HepG2 (cell line): Measurements from ENCODE around the gene PRKAR1B. TPM values are rescaled to one million over a fixed set of nuclear protein-coding genes. Genes with fewer than 3 reads are reported as not detected.

Experiments used
- CAMTA2 ChIP-seq: sonication (generic); formaldehyde crosslinking; IDR thresholded peaks from 2 replicates; pipeline ENCODE4 v1.4.0; 2020; ENCODE audit warnings: mild to moderate bottlenecking, missing genetic modification reagents, borderline replicate concordance
- CERS6 ChIP-seq: sonication (generic); formaldehyde crosslinking; IDR thresholded peaks from 2 replicates; pipeline ENCODE4 v1.5.0; 2020; ENCODE audit warnings: missing genetic modification reagents
- HOXD1 ChIP-seq: sonication (generic); formaldehyde crosslinking; IDR thresholded peaks from 2 replicates; pipeline ENCODE4 v1.5.0; 2020; ENCODE audit warnings: missing genetic modification reagents
- JUND ChIP-seq: sonication (generic); formaldehyde crosslinking; IDR thresholded peaks from 2 replicates; pipeline ENCODE4 v1.8.0; 2022; ENCODE audit warnings: mild to moderate bottlenecking, missing genetic modification reagents
- LBX2 ChIP-seq: sonication (generic); formaldehyde crosslinking; IDR thresholded peaks from 2 replicates; pipeline ENCODE4 v1.5.0; 2020; ENCODE audit warnings: missing genetic modification reagents, mild to moderate bottlenecking, borderline replicate concordance
- MZF1 ChIP-seq: sonication (generic); formaldehyde crosslinking; IDR thresholded peaks from 2 replicates; pipeline ENCODE4 v1.8.1; 2023; ENCODE audit warnings: mild to moderate bottlenecking, missing genetic modification reagents, borderline replicate concordance
- NFE2L1 ChIP-seq: sonication (generic); formaldehyde crosslinking; IDR thresholded peaks from 2 replicates; pipeline ENCODE4 v1.4.0; 2020; ENCODE audit warnings: missing genetic modification reagents, mild to moderate bottlenecking, borderline replicate concordance
- NFKB2 ChIP-seq: sonication (generic); formaldehyde crosslinking; IDR thresholded peaks from 2 replicates; pipeline ENCODE4 v1.4.0; 2020; ENCODE audit warnings: missing genetic modification reagents, borderline replicate concordance
- PHB2 ChIP-seq: fragments of 450-650 bp; IDR thresholded peaks from 2 replicates; pipeline ENCODE4 v1.6.1; 2018; ENCODE audit not compliant: partially characterized antibody
- RFXANK ChIP-seq: IDR thresholded peaks from 2 replicates; pipeline ENCODE4 v1.6.1; 2016
- TCF7 ChIP-seq: sonication (generic); IDR thresholded peaks from 2 replicates; pipeline ENCODE4 v1.6.1; 2016; ENCODE audit warnings: antibody characterized with exemption, low read depth
- XRCC5 ChIP-seq: fragments of 200-400 bp; formaldehyde crosslinking; optimal IDR thresholded peaks from 2 replicates; pipeline ENCODE3; 2017; ENCODE audit warnings: mild to moderate bottlenecking, low read length
- ZFP36L1 ChIP-seq: sonication (generic); formaldehyde crosslinking; IDR thresholded peaks from 2 replicates; pipeline ENCODE4 v1.8.0; 2022; ENCODE audit warnings: mild to moderate bottlenecking, missing genetic modification reagents, moderate library complexity
- ZNF446 ChIP-seq: sonication (generic); formaldehyde crosslinking; IDR thresholded peaks from 2 replicates; pipeline ENCODE4 v1.5.0; 2020; ENCODE audit warnings: mild to moderate bottlenecking, missing genetic modification reagents
- ZNF746 ChIP-seq: sonication (generic); formaldehyde crosslinking; IDR thresholded peaks from 2 replicates; pipeline ENCODE4 v1.8.0; 2022; ENCODE audit warnings: mild to moderate bottlenecking, missing genetic modification reagents
- ZNF772 ChIP-seq: sonication (generic); formaldehyde crosslinking; IDR thresholded peaks from 2 replicates; pipeline ENCODE4 v1.5.0; 2020; ENCODE audit warnings: mild to moderate bottlenecking, missing genetic modification reagents
- ZNF839 ChIP-seq: sonication (generic); formaldehyde crosslinking; IDR thresholded peaks from 2 replicates; pipeline ENCODE4 v1.4.0; 2020; ENCODE audit warnings: missing genetic modification reagents, mild to moderate bottlenecking, borderline replicate concordance
- ZSCAN30 ChIP-seq: sonication (generic); formaldehyde crosslinking; IDR thresholded peaks from 2 replicates; pipeline ENCODE4 v1.5.0; 2020; ENCODE audit warnings: mild to moderate bottlenecking, missing genetic modification reagents
- polyA plus RNA-seq, 8 experiments: library from polyadenylated mRNA; depleted of rRNA in 3 of 8; stranded (reverse) in 7 of 8; unstranded in 1 of 8; fragments of >200 nt; fragmentation: Illumina TruSeq in 4 of 8; extraction: Trizol in 4 of 8; gene quantifications; 2 replicates each; pipeline versions ENCODE4 v1.2.1 to v1.2.3, GENCODE V29; 2011 to 2016; ENCODE audit warnings: low read depth in 4 of 8, missing spikeins in 1 of 8, mixed read lengths in 1 of 8; ENCODE audit not compliant: insufficient read depth in 1 of 8
- total RNA-seq, 5 experiments: library from RNA; depleted of rRNA; stranded (reverse); fragments of >200 nt; fragmentation: Illumina TruSeq; extraction: Trizol; gene quantifications; 2 replicates each; pipeline ENCODE4 v1.2.3, GENCODE V29; 2016; ENCODE audit warnings: low read depth in 1 of 5
- TF ChIP-seq, protein P1 (sequence below): sonication (generic); formaldehyde crosslinking; IDR thresholded peaks from 2 replicates; pipeline ENCODE4 v1.8.0; 2022; ENCODE audit warnings: missing genetic modification reagents, mild to moderate bottlenecking, inconsistent platforms, borderline replicate concordance
- TF ChIP-seq, protein P2 (sequence below): sonication (generic); formaldehyde crosslinking; IDR thresholded peaks from 2 replicates; pipeline ENCODE4 v1.4.0; 2020; ENCODE audit warnings: missing genetic modification reagents
- TF ChIP-seq, protein P3 (sequence below): sonication (generic); formaldehyde crosslinking; IDR thresholded peaks from 2 replicates; pipeline ENCODE4 v1.4.0; 2020; ENCODE audit warnings: mild to moderate bottlenecking, missing genetic modification reagents, borderline replicate concordance

Gene PRKAR1B
- total and polyA plus RNA-seq, 2 of the 13 experiments (the other 11 are each of a cell fraction or from before 2014, with no cell fraction given) = 7.9 to 28.2 TPM

DNA sequence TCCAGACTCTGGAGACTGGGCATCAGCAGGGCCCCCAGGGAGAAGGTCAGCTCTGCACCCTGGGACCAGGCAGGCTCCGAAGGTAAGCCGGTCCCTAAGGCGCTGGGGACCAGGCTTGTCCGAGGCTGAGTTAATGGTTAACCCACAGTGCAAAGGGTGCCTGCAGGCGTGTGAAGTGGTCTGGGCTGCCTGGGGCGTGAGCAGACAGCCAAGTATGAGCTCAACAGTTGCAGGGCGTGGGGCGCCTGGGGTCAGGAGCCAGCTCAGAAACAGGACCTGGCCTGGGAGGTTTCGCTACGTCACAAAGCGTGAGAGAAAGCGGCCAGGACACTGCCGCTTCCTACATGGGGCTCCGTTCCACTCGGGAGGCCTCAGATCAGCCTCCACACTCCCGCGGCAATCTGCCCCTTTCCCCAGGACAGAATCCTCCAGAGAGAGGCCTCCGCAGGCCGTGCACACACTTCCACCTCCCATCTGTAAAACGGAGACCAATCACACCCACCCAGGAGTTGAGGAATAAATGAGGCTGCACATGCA is 223.4 kb downstream of the PRKAR1B start (continued):
- TF ChIP-seq ZFP36L1 (CRISPR knock-in tag) (no peak), HOXD1 (CRISPR knock-in tag) (no peak), CERS6 (CRISPR knock-in tag) (no peak), CAMTA2 (CRISPR knock-in tag) (no peak), PHB2 (no peak), LBX2 (CRISPR knock-in tag) (no peak), ZNF772 (CRISPR knock-in tag) (no peak), JUND (CRISPR knock-in tag) (peak; percentile 78; the same call in 1 of the 2 replicates), XRCC5 (no peak), ZNF746 (CRISPR knock-in tag) (peak; percentile 75; the same call in 1 of the 2 replicates), RFXANK (CRISPR knock-in tag) (no peak), TCF7 (0 out of 2 replicates have a peak, but pooled peaks have one; percentile 36), ZSCAN30 (CRISPR knock-in tag) (no peak), ZNF446 (no peak), ZNF839 (CRISPR knock-in tag) (no peak), MZF1 (no peak), NFE2L1 (CRISPR knock-in tag) (no peak), NFKB2 (CRISPR knock-in tag) (no peak)
- TF ChIP-seq, protein P1, sequence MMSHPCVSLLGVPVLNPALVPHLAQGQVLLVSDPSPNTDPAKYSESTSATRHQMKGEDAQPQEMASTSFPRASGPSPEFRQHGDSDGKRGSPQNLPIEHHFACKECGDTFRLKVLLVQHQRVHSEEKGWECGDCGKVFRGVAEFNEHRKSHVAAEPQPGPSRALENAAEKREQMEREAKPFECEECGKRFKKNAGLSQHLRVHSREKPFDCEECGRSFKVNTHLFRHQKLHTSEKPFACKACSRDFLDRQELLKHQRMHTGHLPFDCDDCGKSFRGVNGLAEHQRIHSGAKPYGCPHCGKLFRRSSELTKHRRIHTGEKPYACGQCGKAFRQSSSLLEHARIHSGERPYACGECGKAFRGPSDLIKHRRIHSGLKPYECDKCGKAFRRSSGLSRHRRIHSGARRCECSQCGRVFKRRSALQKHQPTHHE (CRISPR knock-in tag) = no peak
- TF ChIP-seq, protein P2, sequence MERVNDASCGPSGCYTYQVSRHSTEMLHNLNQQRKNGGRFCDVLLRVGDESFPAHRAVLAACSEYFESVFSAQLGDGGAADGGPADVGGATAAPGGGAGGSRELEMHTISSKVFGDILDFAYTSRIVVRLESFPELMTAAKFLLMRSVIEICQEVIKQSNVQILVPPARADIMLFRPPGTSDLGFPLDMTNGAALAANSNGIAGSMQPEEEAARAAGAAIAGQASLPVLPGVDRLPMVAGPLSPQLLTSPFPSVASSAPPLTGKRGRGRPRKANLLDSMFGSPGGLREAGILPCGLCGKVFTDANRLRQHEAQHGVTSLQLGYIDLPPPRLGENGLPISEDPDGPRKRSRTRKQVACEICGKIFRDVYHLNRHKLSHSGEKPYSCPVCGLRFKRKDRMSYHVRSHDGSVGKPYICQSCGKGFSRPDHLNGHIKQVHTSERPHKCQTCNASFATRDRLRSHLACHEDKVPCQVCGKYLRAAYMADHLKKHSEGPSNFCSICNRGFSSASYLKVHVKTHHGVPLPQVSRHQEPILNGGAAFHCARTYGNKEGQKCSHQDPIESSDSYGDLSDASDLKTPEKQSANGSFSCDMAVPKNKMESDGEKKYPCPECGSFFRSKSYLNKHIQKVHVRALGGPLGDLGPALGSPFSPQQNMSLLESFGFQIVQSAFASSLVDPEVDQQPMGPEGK (CRISPR knock-in tag) = peak; percentile 90
- TF ChIP-seq, protein P3, sequence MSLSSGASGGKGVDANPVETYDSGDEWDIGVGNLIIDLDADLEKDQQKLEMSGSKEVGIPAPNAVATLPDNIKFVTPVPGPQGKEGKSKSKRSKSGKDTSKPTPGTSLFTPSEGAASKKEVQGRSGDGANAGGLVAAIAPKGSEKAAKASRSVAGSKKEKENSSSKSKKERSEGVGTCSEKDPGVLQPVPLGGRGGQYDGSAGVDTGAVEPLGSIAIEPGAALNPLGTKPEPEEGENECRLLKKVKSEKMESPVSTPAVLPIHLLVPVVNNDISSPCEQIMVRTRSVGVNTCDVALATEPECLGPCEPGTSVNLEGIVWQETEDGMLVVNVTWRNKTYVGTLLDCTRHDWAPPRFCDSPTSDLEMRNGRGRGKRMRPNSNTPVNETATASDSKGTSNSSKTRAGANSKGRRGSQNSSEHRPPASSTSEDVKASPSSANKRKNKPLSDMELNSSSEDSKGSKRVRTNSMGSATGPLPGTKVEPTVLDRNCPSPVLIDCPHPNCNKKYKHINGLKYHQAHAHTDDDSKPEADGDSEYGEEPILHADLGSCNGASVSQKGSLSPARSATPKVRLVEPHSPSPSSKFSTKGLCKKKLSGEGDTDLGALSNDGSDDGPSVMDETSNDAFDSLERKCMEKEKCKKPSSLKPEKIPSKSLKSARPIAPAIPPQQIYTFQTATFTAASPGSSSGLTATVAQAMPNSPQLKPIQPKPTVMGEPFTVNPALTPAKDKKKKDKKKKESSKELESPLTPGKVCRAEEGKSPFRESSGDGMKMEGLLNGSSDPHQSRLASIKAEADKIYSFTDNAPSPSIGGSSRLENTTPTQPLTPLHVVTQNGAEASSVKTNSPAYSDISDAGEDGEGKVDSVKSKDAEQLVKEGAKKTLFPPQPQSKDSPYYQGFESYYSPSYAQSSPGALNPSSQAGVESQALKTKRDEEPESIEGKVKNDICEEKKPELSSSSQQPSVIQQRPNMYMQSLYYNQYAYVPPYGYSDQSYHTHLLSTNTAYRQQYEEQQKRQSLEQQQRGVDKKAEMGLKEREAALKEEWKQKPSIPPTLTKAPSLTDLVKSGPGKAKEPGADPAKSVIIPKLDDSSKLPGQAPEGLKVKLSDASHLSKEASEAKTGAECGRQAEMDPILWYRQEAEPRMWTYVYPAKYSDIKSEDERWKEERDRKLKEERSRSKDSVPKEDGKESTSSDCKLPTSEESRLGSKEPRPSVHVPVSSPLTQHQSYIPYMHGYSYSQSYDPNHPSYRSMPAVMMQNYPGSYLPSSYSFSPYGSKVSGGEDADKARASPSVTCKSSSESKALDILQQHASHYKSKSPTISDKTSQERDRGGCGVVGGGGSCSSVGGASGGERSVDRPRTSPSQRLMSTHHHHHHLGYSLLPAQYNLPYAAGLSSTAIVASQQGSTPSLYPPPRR (CRISPR knock-in tag) = peak; percentile 97
